HL-60 (cell line): ENCODE results near the gene PXK.

ENCODE experiments used
- GABPA ChIP-seq: IDR thresholded peaks from 2 replicates; pipeline ENCODE4 v1.6.1; 2012; ENCODE audit warnings: low read depth
- POLR2AphosphoS5 ChIP-seq: IDR thresholded peaks from 2 replicates; pipeline ENCODE4 v1.6.1; 2012; ENCODE audit warnings: low read depth
- REST ChIP-seq: IDR thresholded peaks from 2 replicates; pipeline ENCODE4 v1.6.1; 2012; ENCODE audit warnings: low read depth; ENCODE audit not compliant: insufficient replicate concordance
- TF ChIP-seq, protein P1 (sequence below): IDR thresholded peaks from one replicate; pipeline ENCODE4 v1.5.1; 2011; ENCODE audit warnings: low read length, control low read depth, inconsistent platforms; ENCODE audit not compliant: insufficient read depth

GRCh38 chr3:58417075-58417474 lies 84.4 kb downstream of the PXK start:
- TF ChIP-seq, protein P1, sequence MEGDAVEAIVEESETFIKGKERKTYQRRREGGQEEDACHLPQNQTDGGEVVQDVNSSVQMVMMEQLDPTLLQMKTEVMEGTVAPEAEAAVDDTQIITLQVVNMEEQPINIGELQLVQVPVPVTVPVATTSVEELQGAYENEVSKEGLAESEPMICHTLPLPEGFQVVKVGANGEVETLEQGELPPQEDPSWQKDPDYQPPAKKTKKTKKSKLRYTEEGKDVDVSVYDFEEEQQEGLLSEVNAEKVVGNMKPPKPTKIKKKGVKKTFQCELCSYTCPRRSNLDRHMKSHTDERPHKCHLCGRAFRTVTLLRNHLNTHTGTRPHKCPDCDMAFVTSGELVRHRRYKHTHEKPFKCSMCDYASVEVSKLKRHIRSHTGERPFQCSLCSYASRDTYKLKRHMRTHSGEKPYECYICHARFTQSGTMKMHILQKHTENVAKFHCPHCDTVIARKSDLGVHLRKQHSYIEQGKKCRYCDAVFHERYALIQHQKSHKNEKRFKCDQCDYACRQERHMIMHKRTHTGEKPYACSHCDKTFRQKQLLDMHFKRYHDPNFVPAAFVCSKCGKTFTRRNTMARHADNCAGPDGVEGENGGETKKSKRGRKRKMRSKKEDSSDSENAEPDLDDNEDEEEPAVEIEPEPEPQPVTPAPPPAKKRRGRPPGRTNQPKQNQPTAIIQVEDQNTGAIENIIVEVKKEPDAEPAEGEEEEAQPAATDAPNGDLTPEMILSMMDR = no peak
- no peak for TF ChIP-seq POLR2AphosphoS5
- TF ChIP-seq REST = no peak
- TF ChIP-seq GABPA = no peak
